Measurements from ENCODE around the gene RPAP3.

Gene RPAP3

GRCh38 chr12:47705566-47706425 is at the start of gene RPAP3:
TSS of gene RPAP3 (minus strand) at chr12:47706030. CDS start at chr12:47702840, 3,190 bp downstream.
- DNase-seq: peak; percentile 98

- DNase-seq: no peak
These were observed 49.1 kb upstream of the RPAP3 start for GRCh38 chr12:47754881-47755280.

- DNase-seq: no peak
These were observed 48.3 kb upstream of the RPAP3 start for GRCh38 chr12:47754126-47754525.

- DNase-seq: no peak
These were observed 47.5 kb upstream of the RPAP3 start for GRCh38 chr12:47753021-47754001.

- DNase-seq: no peak
These were observed 46.7 kb upstream of the RPAP3 start for GRCh38 chr12:47752552-47752951.

GRCh38 chr12:47752121-47752520 is 46.3 kb upstream of the RPAP3 start:
- DNase-seq: no peak

GRCh38 chr12:47751561-47751960 is 45.7 kb upstream of the RPAP3 start:
- DNase-seq: no peak

GRCh38 chr12:47750916-47751470 is 45.2 kb upstream of the RPAP3 start:
- DNase-seq: no peak

- peak; percentile 88 for DNase-seq
These were observed 44.5 kb upstream of the RPAP3 start for GRCh38 chr12:47750229-47750798.

GRCh38 chr12:47748899-47749298 is 43.1 kb upstream of the RPAP3 start:
- no peak for DNase-seq

GRCh38 chr12:47748507-47748828 is 42.6 kb upstream of the RPAP3 start:
- DNase-seq: no peak

- DNase-seq: no peak
These were observed 42.0 kb upstream of the RPAP3 start for GRCh38 chr12:47747596-47748506.

- DNase-seq: no peak
These were observed 41.3 kb upstream of the RPAP3 start for GRCh38 chr12:47747126-47747525.

- no peak for DNase-seq
These were observed 40.7 kb upstream of the RPAP3 start for GRCh38 chr12:47746523-47746922.

GRCh38 chr12:47746073-47746472 is 40.2 kb upstream of the RPAP3 start:
- DNase-seq: no peak

- DNase-seq: no peak
These were observed 39.7 kb upstream of the RPAP3 start for GRCh38 chr12:47745485-47746041.

- no peak for DNase-seq
These were observed 39.1 kb upstream of the RPAP3 start for GRCh38 chr12:47744778-47745436.

GRCh38 chr12:47744005-47744651 is 38.3 kb upstream of the RPAP3 start:
- no peak for DNase-seq

- no peak for DNase-seq
These were observed 37.6 kb upstream of the RPAP3 start for GRCh38 chr12:47743311-47743860.

- DNase-seq: peak; percentile 40
These were observed 36.5 kb upstream of the RPAP3 start for GRCh38 chr12:47742253-47742825.

Data from inflammatory macrophage treated with lipopolysaccharide for 4 hours (primary cell).